AML-193 (cell line): ENCODE data around the gene TCHHL1.

Experiments
- DNase-seq, 2 experiments: peaks; one replicate each; lab custom pipeline; 2025; lab: John Stamatoyannopoulos, UW

The TCHHL1 gene

DNA sequence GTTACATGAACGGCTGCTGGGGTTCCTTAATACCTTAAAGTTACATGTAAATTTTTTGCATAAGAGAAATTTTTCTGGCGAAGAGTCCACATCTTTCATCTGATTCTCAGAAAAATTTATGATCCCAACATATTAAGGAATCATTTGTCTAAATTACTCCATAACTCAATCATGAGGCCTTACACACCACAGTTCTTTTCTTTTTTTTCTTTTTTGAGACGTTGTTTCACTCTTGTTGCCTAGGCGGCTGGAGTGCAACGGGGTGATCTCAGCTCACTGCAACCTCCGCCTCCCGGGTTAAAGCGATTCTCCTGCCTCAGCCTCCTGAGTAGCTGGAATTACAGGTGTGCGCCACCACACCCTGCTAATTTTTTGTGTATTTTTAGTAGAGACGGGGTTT, 50.0 kb downstream of the TCHHL1 start:
- DNase-seq = no peak

DNA sequence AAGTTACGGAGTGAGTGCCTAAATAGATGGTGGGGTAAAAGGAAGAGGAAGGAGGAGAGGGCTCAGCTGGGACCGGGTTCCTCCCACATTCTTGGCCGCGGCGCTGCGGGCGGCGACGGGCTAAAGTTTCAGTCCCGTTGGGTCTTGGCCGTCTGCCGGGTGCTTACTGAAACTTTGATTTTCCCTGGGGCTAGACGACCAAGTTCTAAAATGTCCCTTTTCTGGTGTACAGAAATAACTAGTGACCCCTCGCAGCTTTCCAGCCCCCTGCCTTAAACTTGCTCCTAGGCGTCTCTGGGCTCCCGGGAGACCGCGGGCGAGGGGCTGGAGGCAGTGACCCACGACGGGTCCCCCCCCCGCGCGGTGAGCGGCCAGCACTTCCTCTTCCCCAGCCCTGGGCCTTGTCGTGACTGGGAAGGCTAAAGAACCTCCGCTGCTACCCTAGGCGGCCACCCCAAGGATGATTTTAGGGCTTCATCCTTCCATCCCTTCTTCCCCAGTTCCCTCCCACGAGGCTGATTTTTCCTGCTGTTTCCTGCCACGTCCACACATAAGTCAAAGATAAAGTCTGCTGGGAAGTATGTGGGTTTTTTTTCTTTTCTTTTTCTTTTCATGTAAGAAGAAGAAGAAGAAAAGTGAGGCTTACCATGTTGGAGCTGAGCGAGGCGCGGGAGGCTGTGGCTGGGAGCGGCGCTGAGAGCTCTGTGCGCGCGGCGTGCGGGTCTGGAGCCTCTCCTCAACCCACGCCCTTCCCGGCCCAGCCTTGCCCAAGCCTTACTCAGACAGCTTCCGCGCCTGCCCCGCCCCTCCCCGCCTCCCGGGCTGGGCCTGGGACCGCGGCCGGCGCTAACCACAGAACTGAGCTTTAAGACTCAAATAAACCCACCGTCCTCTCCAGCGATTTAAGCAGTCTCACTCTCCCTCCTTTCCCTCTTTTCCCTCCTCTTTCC, 52.3 kb downstream of the TCHHL1 start, which contains the start of gene S100A11:
Gene S100A11, minus strand, starts transcription at position 738 of the 950 bp plus-strand sequence. Its CDS starts 89 bp downstream, at position 649.
- DNase-seq = peak; percentile 49 to 51

DNA sequence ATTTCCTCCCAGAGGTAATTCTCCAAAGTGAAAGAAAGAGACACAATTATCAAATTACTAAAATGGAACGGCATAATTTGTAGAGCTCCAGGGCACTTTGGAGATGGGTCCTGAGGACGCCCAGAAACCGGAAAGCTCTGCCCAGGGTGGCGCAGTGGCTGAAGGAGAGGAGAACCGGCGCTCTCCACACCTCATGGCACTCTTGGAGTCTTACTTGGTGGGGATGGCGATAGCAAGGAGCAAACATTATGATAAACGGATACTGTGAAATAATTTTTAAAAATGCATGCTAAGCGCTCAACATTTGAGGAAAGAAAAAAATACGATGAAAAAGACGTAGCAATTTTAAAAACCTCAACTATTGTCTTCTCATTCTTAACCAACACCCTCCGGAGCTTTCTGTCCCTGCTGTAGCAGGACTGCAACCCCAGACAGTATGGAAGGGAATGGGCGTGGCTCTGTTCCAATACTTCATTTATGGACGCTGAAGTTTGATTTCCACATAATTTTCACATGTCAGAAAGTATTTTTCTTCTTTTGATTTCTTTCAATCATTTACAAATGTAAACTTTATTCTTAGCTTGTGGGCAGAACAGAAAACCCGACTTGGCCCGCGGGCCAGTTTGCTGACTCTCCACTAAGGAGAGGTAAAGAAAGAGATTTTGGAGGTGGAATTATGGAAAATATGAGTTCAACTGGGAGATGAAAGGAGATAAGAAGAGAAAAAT, 53.2 kb downstream of the TCHHL1 start:
- DNase-seq = peak in 1 of 2 experiments; percentile 27

DNA sequence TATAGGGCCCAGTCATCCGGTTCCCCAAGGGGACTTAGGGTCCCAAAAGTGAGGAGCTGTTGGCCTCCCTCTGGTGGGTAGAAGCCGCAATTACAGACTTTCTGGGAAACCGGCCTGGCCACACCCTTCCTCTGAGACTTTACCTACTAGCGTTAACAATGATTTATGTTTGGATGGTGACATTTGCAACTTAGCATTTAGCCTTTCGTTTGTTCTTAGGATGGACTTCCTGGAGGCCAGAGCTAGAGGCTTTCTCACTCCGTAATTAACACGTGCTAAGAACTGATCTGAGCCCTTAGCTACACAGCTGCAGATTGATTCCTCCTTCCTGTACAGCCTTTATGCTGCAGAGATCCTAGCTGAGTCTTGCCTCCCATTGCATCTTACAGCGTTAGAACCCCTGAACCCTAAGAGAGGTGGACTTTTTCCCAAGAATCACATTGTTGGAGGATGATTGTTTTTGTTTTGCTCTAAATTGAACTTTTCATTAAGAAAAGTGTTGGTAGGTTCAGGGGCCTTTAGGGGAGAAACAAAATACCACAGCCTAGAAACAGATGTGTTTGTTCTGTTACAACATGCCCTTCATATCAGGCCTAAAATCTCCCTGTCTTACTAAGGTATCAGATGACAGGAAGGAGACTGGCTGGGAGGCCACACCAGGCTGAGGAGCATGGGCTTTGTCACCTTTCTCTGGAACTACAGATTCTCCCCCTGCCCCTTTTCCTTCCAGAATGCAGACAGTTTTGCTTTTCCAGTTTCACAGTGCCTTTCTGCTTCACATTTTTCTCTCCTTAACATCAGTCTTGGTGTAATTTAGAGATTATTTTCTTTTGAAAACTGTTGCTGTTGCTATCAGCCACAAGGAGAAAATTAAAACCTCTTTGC, 54.0 kb downstream of the TCHHL1 start:
- DNase-seq = peak; percentile 50 to 52

DNA sequence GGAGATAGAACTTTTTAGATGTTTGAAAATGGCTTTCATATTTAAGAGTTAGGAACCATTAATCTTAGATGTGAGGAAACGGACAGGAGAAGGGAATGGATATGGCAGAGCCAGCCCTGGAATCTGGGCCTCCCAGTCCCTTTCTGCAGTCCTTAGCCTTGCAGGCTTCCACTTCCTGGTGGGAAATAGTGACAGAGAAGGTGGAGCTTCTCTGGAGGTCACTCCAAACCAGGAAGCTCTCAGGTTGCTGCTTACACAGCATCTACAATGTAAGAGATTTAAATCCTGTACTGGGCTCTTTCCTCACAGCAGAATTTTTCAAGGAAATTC, 54.6 kb downstream of the TCHHL1 start:
- no peak for DNase-seq
